HG02840 (cell line): ENCODE data around the gene BRSK2.

Experiments used
- ATAC-seq: cut with Tn5 transposase; IDR thresholded peaks from one replicate; pipeline ENCODE4 v1.9.1; 2021; ENCODE audit warnings: mild to moderate bottlenecking, moderate library complexity, moderate number of reproducible peaks; ENCODE audit not compliant: unreplicated experiment, low FRiP score

Gene BRSK2

GRCh38 chr11:1487851-1488574 lies 98.3 kb downstream of the BRSK2 start:
- no peak for ATAC-seq

DNA sequence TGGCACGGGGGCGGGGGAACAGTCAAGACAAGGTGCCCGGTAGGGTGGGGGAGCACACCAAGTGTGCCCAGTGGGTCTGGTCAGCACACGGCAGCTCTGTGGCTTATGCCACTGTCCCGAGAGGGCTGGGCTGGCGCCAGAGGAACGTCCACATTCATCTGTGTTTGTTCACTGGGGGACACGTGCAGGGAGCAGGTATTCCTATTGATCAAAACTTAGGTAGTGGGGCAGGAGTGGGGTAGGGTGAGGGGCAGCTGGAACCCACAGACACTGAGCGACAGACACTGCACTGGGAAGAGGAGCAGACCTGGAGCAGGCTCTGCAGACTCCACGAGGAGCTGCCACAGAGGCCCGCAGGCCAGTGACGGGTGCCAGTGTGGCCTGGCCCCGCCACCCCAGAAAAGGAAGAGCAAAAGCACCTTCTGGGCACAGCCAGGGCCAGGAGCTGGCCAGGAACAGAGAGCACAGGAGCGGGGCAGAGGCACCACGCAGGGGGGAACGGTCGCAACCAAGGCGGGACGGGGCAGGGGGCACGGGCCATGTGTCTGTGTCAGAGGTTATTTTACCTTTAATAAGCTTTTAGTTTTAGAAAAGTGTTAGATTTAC lies 98.9 kb downstream of the BRSK2 start:
- ATAC-seq = no peak

DNA sequence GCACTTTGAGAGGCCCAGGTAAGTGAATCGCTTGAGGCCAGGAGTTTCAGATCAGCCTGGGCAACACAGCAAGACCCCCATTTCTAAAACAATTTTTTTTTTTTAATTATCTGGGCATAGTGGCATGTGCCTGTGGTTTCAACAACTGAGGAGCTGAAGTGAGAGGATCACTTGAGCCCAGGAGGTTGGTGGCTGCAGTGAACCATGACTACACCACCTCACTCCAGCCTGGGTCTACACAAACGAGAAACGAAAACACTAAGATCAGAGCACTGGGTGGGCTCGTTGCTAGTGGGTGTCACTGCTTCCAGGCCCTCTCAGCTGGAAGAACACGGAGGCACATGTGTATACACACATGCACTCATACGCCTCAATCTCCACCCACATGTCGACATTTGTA lies 100.9 kb downstream of the BRSK2 start:
- ATAC-seq = no peak

DNA sequence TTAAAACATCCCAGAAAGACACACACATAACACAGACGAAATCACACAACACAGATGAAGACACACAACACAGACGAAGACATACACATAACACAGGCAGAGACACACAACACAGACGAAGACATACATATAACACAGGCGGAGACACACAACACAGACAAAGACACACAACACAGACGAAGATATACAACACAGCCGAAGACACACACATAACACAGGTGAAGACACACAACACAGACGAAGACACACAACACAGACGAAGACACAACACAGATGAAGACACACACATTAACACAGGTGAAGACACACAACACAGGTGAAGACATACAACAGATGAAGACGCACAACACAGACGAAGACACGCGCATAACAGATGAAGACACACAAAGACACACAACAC lies 101.6 kb downstream of the BRSK2 start:
- ATAC-seq = no peak

DNA sequence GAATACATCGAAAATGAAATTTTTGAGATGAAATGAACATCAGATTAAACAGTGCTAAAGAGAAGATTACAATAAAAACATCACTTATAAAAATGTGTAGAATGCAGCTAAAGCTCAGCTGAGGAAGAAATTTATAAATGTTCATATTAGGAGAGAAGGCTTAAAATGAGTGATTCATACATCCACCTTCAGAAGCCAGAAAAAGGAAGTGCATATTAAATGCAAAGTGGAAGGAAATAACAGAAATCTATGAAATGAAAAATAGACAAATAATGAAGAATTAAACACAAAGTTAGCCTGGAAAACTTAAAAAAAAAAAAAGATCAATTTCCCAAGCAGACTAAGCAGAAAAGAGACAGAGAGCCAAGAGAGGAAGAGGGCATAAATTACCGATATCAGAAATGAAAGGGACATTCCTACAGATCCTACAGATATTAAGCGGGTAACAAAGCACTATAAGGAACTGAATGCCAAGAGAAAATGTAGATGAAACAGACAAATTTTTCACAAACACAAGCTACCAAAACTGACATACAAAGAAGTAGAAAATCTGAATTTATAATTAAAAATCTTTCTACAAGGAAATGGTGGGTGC lies 104.0 kb downstream of the BRSK2 start:
- no peak for ATAC-seq

DNA sequence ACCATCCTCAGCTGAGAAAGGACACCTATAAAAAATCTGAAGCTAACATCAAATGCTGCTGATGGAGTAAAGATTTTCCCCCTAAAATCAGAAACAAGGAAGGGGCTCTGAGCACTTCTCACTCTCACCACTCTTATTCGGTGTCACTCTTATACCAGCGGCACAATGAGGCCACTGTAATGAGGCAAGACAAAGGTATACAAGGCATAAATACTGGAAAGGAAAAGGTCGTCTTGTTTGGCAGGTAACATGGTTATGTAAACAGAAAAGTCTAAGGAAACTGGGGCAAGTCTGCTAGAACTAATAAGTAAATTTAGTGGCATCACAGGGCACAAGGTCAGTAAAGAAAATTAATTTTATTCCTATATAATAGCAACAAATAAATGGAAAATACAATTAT lies 104.9 kb downstream of the BRSK2 start:
- ATAC-seq = no peak

DNA sequence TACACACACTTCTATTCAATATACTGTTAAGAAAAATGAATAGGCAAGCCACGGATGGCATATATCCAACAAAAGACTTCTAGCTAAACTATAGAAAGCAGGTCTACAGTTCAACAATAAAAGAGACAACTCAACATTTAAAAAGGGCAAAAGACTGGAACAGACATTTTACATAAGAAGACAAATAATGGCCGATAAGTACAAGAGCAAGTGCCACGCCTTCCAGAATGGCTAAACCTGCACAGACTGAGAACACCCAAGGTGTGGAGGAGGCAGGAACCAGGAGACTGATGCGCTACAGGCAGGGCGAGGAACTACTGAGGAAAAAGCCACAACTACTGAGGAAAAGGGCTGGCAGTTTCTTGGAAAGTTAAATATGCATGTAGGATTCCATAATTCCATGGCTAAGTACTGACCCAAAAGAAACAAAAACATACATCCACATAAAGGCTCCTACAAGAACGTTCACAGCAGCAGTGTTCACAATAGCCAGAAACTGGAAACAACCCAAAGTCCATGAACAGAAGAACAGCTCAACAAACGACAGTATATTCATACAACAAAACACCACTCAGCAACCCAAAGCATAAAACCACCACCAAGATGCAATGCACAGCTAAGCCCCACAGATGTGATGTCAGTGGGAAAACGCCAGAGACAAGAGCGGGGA lies 106.5 kb downstream of the BRSK2 start:
- ATAC-seq = no peak

DNA sequence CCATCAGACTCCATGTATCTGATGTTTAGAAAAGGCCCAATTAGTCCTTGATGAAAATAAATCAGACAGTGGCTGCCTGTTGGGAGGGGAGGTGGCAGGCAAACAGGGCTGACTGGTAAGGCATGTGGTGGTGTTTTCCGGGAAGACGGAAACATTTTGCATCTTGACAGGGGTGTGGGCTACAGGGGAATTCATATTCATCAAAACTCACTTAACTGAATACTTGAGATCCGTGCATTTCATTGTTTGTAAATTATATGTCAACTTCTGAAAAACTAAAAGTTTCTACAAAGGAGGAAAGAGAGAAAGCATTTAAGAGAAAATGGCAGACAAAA lies 107.0 kb downstream of the BRSK2 start:
- ATAC-seq = no peak

- ATAC-seq = no peak
Observed at GRCh38 chr11:1497600-1497999, 107.9 kb downstream of the BRSK2 start.

DNA sequence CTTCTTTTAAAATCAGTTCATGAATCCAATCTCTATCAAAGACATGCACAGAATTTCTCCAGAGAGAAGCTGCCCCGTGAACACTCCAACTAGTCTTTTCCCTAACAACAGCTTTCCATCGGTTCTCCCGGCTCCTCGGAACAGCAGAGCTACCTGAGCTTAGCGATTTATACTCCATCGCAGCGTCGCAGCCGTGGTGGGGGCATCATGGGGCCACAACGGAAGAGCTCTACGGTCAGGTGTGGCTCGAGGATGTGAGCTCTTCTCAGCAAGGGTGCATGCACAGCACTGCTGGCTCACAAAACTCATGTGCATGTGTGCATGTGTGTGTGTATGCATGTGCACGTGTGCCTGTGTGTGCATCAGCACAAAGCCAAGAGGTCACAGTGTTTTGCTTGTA lies 108.5 kb downstream of the BRSK2 start:
- ATAC-seq = no peak

GRCh38 chr11:1499261-1499890 lies 109.6 kb downstream of the BRSK2 start:
- ATAC-seq = no peak

GRCh38 chr11:1499899-1500298 lies 110.2 kb downstream of the BRSK2 start:
- no peak for ATAC-seq

DNA sequence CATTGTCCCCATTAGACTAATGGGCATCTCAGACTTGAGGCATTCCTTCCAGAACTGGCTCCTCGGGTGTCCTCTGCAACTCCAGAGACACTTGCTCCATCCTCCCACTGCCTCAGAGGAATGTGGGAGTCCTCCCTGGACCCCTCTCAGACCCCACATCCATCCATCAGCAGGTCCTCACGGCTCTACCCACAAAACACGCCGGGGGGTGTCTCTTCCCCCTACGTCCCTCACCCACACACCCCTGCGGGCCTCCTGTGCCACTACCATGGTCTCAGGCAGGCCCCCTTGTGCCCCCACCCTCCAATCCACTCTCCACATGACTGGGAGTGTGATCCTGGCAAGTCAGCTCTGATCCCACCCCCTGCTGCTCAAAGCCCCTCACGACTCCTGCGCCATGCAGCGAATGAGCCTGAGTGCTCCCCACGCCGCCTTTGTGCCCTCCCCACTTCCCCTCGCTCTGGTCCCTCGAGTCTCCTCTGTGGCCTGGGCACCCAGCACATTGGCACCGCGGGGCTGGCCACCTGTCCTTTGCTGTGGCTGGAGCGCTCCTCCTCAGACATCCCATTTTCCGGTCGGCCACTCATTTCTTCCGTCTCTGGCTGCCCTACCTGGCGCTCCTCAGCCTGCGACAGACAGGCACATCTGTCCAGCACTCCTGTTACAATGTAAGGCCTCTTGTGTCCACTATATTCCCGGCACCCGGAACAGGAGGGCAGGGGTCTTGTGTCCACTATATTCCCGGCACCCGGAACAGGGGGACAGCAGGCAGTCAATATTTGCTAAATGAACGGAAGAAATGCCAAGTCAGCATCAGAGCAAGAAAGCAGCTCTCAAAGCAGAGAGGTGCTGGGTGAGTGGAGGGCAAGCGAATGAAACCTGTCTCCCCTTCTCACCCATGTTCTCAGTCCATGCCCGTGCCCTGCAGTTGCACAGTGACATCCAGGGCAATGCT lies 111.0 kb downstream of the BRSK2 start:
- ATAC-seq = no peak

DNA sequence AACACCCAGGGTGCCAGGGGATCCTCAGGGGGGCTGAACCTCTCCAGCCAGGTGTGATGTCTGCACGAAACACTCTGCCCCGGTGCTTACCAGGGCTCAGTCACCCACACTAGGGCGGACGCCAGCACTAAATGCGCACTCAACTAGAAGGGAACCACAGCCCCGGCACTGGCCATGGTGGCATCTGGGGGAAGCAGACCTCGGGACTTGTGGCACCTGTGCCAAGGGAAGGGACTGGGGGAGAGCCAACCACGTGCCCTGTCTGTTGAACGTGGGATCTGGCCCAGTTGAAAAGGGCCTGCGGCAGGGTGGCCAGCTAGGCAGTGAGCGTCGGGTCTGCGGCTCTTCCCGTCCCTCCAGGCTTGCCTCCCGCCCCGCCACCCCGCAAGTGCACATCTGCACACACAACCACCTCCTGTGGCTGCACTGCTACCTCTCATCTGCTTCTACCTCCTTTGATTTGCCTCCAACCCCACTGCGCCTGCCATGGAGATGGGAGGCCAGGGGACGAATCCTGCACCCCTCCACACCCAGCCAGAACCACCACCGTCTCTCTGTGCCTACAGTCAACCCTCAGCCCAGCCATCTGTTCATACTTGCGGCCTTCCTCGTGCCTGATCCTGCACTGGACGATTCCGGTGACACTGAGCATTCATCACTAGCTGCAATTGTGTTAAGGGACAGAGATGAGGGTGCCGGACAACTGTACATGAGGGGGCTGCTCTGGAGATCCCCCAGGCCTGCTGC lies 111.9 kb downstream of the BRSK2 start:
- no peak for ATAC-seq

GRCh38 chr11:1502168-1502953 lies 112.6 kb downstream of the BRSK2 start:
- ATAC-seq = no peak

GRCh38 chr11:1502954-1503707 lies 113.4 kb downstream of the BRSK2 start:
- no peak for ATAC-seq

GRCh38 chr11:1503708-1504104 lies 114.0 kb downstream of the BRSK2 start:
- no peak for ATAC-seq

DNA sequence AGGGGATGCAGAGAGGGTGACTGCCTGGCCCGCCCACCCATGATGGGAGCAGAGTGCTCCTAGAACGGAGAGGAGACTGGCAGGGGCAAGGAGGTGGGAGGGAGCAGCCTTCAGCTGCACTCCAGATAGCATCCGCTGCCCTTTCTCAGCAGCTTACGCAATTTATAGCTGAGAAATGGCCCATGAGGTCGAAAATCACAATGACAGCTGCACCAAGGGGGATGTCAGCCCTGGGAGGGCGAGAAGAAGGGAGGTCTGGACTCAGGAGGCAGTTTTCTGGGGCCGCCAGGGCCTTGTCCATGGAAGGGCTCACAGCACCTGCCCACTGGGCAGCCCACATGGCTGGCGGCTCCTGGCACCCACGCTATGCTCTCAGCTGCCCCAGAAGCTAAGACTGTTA lies 114.4 kb downstream of the BRSK2 start:
- ATAC-seq = no peak
